ENCODE data around the gene CADM4. TPM values are rescaled to one million over a fixed set of nuclear protein-coding genes. Genes with fewer than 3 reads are reported as not detected.
A peak's percentile ranks its signal among the peaks of the same experiment; 100 is the strongest.

The CADM4 gene
- total RNA-seq, 4 donors from 2014 or later, result 85.2 to 108 (median 102) TPM

- no peak for TF ChIP-seq EP300 (IDR thresholded peaks at IDR 0.05)
- TF ChIP-seq POLR2A (IDR thresholded peaks at IDR 0.05), result no peak
- TF ChIP-seq CTCF (IDR thresholded peaks at IDR 0.05), result no peak
- 64 to 71% methylated on average over 7 of the region's 7 CpGs for WGBS, 2 donors
- peak overlapping the region in 1 of 4 donors; percentile 7 for H3K27ac ChIP-seq
- no peak overlapping the region for H3K4me3 ChIP-seq
- DNase-seq (ENCODE audit: low spot score in 2 of 2), result no peak
- peaks cover 0 to 19% (median 5%) of the 10 kb centered on the region in 4 donors for H3K4me1 ChIP-seq
- no peaks in the 10 kb centered on the region for H3K9me3 ChIP-seq
- H3K27me3 ChIP-seq, result no peaks in the 10 kb centered on the region
- peaks cover 0 to 48% (median 0%) of the 10 kb centered on the region in 3 donors for H3K36me3 ChIP-seq
Measured at GRCh38 chr19:43664018-43664417, 24.4 kb upstream of the CADM4 start.

- WGBS, 2 donors, result 91 to 93% methylated on average over 6 of the region's 6 CpGs
- Histone ChIP-seq H3K27me3 (no peaks in the 10 kb centered on the region), H3K36me3 (peaks cover 0 to 61% (median 0%) of the 10 kb centered on the region in 3 donors), H3K4me1 (peaks cover 0 to 10% (median 1%) of the 10 kb centered on the region in 4 donors), H3K9me3 (peaks cover 0 to 9% (median 0%) of the 10 kb centered on the region in 4 donors), H3K27ac (no peak overlapping the region), H3K4me3 (no peak overlapping the region)
- DNase-seq (ENCODE audit: low spot score in 2 of 2), result no peak
- TF ChIP-seq POLR2A (IDR thresholded peaks at IDR 0.05) (no peak), EP300 (IDR thresholded peaks at IDR 0.05) (no peak), CTCF (IDR thresholded peaks at IDR 0.05) (no peak)
Measured at GRCh38 chr19:43662487-43662886, 22.8 kb upstream of the CADM4 start.

DNA sequence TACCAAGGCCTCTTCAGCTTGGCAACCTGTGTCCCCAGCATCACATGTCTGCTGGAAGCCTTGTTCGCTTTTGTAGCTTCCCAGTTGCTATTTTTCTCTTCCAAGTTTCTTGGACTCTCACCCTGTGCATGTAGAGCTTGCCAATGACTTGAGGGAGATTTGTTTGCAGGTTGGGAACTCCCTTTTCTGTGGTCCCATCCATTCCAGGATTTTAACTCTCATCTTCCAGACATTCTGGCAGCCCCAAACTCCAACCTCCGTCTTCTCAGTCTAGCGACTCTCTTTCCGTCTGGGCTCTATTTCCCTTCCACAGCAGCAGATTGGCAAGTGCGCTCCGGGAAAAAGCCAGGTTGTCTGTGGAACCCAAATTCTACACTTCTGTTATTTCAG lies 21.3 kb upstream of the CADM4 start:
- TF ChIP-seq POLR2A (IDR thresholded peaks at IDR 0.05) (no peak), CTCF (IDR thresholded peaks at IDR 0.05) (no peak), EP300 (IDR thresholded peaks at IDR 0.05) (no peak)
- peaks cover 0 to 59% (median 0%) of the 10 kb centered on the region in 3 donors for H3K36me3 ChIP-seq
- no peak for DNase-seq (ENCODE audit: low spot score in 2 of 2)
- H3K4me1 ChIP-seq, result peaks cover 0 to 4% (median 0%) of the 10 kb centered on the region in 4 donors
- H3K27me3 ChIP-seq, result no peaks in the 10 kb centered on the region
- H3K4me3 ChIP-seq, result no peak overlapping the region
- H3K9me3 ChIP-seq, result peaks cover 0 to 9% (median 0%) of the 10 kb centered on the region in 4 donors
- no peak overlapping the region for H3K27ac ChIP-seq
- WGBS, 2 donors, result 80 to 91% methylated on average over 6 of the region's 6 CpGs

- DNase-seq (ENCODE audit: low spot score in 2 of 2), result no peak
- Histone ChIP-seq H3K9me3 (peaks cover 0 to 9% (median 0%) of the 10 kb centered on the region in 4 donors), H3K4me1 (peaks cover 0 to 4% (median 0%) of the 10 kb centered on the region in 4 donors), H3K36me3 (peaks cover 0 to 59% (median 0%) of the 10 kb centered on the region in 3 donors), H3K27me3 (no peaks in the 10 kb centered on the region), H3K4me3 (no peak overlapping the region), H3K27ac (no peak overlapping the region)
- TF ChIP-seq CTCF (IDR thresholded peaks at IDR 0.05), result no peak
- TF ChIP-seq POLR2A (IDR thresholded peaks at IDR 0.05), result no peak
- TF ChIP-seq EP300 (IDR thresholded peaks at IDR 0.05), result no peak
- WGBS, 2 donors, result 84 to 87% methylated on average over 7 of the region's 7 CpGs
Measured at GRCh38 chr19:43660301-43660970, 20.8 kb upstream of the CADM4 start.

GRCh38 chr19:43658494-43658893 lies 18.8 kb upstream of the CADM4 start:
- Histone ChIP-seq H3K9me3 (peaks cover 0 to 9% (median 0%) of the 10 kb centered on the region in 4 donors), H3K27me3 (no peaks in the 10 kb centered on the region), H3K4me1 (no peaks in the 10 kb centered on the region), H3K27ac (no peak overlapping the region), H3K36me3 (peaks cover 0 to 61% (median 0%) of the 10 kb centered on the region in 3 donors), H3K4me3 (no peak overlapping the region)
- 95 to 98% methylated on average over 8 of the region's 8 CpGs for WGBS, 2 donors
- no peak for TF ChIP-seq CTCF (IDR thresholded peaks at IDR 0.05)
- TF ChIP-seq POLR2A (IDR thresholded peaks at IDR 0.05), result no peak
- no peak for TF ChIP-seq EP300 (IDR thresholded peaks at IDR 0.05)
- DNase-seq (ENCODE audit: low spot score in 2 of 2), result no peak

All from tibial nerve (tissue), 4 donors.